BLaER1 (cell line): ENCODE results near the gene KRT86.
A peak's percentile ranks its signal among the peaks of the same experiment; 100 is the strongest.
"Not testable (repeated sequence)": the region's sequence is repeated elsewhere in the genome, so short reads cannot be mapped to it uniquely, and the experiment has no call there.

Experiments used
- H3K27ac ChIP-seq: shearing (Covaris generic); formaldehyde crosslinking; 2 replicates; pipeline ENCODE4 v1.8.1; 2022
- H3K27me3 ChIP-seq: shearing (Covaris generic); formaldehyde crosslinking; 2 replicates; pipeline ENCODE4 v1.8.1; 2022
- H3K36me3 ChIP-seq: shearing (Covaris generic); formaldehyde crosslinking; 2 replicates; pipeline ENCODE4 v1.8.1; 2022
- H3K4me1 ChIP-seq: shearing (Covaris generic); formaldehyde crosslinking; 2 replicates; pipeline ENCODE4 v1.8.1; 2022
- H3K4me2 ChIP-seq: shearing (Covaris generic); formaldehyde crosslinking; 2 replicates; pipeline ENCODE4 v1.8.1; 2022
- H3K4me3 ChIP-seq: shearing (Covaris generic); formaldehyde crosslinking; 2 replicates; pipeline ENCODE4 v1.8.1; 2022
- H3K9ac ChIP-seq: shearing (Covaris generic); formaldehyde crosslinking; 2 replicates; pipeline ENCODE4 v1.8.1; 2022
- H3K9me3 ChIP-seq: shearing (Covaris generic); formaldehyde crosslinking; 2 replicates; pipeline ENCODE4 v1.8.1; 2022
- H4K20me1 ChIP-seq: shearing (Covaris generic); formaldehyde crosslinking; 2 replicates; pipeline ENCODE4 v1.8.1; 2022
- Cebpa-rat ChIP-seq: shearing (Covaris generic); IDR thresholded peaks from 2 replicates; pipeline ENCODE4 v1.8.1; 2022

The KRT86 gene

DNA sequence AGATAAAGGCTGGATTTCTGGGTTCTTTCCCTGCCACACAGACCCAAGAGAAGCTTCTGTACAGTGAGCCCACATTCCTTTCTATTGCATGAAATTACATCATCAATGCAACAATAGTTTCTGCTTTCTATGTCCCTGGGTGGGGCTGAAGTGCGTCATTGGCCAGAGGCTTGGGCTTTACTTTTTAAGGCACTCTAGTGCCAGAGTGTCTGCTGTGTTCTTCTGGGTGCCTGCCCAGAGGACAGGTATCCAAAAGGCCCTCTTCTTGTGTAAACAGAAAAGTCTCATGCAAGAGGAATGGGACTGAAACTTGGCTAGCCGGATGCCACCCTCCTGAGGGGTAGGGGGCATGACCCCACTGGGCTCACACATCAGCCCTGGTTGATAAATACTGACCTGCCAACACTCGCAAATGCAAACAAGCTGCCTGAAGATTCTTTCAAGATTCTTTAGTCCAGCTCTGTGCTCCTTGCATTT is 5.9 kb downstream of the KRT86 start:
- Histone ChIP-seq H3K9ac (no peak overlapping the region), H3K27ac (no peak overlapping the region), H3K36me3 (no peaks in the 10 kb centered on the region), H3K9me3 (no peaks in the 10 kb centered on the region), H3K4me3 (no peak overlapping the region), H3K4me1 (peaks cover 6% of the 10 kb centered on the region), H4K20me1 (no peaks in the 10 kb centered on the region), H3K27me3 (peaks cover 3% of the 10 kb centered on the region), H3K4me2 (no peak overlapping the region)
- no peak for TF ChIP-seq Cebpa-rat

DNA sequence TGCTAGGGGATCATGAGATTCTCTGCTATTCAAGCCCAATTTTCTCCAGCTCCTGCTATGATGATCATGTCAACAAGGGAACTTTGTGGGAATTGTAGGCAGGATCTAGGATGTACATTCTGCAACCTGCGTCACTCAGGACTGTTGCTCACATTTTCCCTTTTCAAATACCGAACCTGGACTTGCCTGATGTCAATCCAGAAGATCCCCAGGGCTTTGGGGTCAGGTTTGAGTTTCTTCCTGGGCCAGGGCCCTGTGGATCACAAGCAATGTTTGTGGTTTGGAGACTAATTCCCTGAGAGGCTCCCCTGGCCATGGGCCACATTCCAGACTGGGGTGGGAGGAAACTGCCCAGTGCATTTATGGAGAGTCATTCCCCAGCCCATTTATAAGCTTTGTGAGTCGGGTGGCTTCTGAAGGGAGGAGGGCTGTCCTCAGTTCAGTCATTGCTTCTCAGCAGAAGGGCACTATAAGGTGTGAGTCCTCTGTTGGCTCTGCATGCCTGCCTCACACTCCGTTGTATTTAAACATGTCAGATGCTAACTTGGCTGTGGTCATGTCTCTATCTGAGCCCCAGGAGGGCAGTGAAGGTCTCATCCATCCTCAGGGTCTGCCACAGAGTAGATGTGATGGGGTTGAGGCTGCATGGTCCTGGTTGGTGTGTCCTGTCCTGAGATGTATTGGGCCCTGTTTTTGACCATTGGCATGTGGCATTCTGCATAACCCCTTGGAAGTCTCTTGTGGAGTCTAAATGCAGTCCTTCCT is 6.5 kb downstream of the KRT86 start:
- no peaks in the 10 kb centered on the region for H3K9me3 ChIP-seq
- TF ChIP-seq Cebpa-rat = no peak
- no peaks in the 10 kb centered on the region for H4K20me1 ChIP-seq
- H3K27me3 ChIP-seq = peaks cover 3% of the 10 kb centered on the region
- no peak overlapping the region for H3K27ac ChIP-seq
- 0 out of 2 replicates have a peak overlapping the region, but pooled peaks have one; percentile 5 for H3K4me2 ChIP-seq
- no peaks in the 10 kb centered on the region for H3K36me3 ChIP-seq
- peaks cover 6% of the 10 kb centered on the region for H3K4me1 ChIP-seq
- no peak overlapping the region for H3K9ac ChIP-seq
- no peak overlapping the region for H3K4me3 ChIP-seq

DNA sequence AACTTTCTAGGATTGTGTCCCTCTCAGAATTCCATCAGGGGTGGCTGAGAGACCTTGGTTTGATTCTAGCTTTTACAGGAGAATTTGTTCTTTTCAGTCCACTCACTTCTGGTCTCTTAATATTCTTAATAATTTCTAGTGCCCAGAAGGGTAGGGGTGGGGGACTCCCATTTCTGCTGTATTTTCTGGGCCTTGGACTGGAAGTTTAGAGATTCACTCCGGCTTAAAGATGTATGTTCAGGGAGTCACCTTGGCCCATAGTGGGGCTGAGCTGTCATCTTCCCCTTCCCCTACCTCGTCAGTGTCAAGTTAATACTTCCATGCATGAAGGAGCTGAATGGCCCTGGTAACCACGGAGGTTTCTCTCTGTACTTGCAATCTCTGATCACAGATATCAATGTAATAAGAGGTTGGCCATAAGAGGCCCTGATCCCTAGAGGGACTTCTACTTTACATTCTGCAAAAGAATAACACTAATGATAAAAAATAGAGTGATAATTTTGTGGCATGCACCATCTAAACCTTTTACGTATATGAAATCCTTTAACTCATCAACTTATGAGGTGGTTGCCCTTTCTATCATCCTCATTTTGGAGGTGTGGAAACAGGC is 10.2 kb downstream of the KRT86 start:
- Histone ChIP-seq H3K36me3 (no peaks in the 10 kb centered on the region), H3K27me3 (no peaks in the 10 kb centered on the region), H3K4me2 (no peak overlapping the region), H3K4me3 (no peak overlapping the region), H3K9me3 (no peaks in the 10 kb centered on the region), H3K27ac (no peak overlapping the region), H3K9ac (no peak overlapping the region), H4K20me1 (no peaks in the 10 kb centered on the region), H3K4me1 (peaks cover 17% of the 10 kb centered on the region)
- no peak for TF ChIP-seq Cebpa-rat

DNA sequence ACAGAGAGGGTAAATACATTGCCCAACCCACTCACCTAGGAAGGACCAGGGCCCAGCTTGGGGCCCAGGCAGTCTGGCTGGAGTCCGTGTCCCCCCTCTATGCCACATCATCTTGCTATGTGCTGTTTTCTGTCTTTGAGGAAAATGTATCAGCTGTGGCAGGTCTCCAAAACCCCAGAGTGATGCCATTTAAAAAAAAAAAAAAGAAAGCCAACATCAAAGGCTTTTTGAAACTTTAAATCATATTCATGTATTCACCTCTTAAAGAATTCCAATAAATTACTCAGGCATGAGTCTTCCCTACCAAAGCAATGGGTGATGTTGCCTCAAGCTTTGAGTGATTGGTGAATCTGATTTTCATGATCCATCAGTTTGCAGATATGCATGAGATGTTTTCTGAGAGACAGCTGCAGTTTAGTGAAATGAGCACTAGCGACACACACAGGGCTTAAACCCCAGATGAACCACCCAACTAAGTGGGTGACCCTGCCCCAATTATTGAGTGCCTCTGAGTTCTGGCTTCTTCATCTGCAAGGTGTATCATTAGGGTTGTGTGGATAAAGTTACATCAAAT is 10.8 kb downstream of the KRT86 start:
- Histone ChIP-seq H3K27ac (no peak overlapping the region), H3K9me3 (no peaks in the 10 kb centered on the region), H3K36me3 (no peaks in the 10 kb centered on the region), H3K4me2 (no peak overlapping the region), H3K27me3 (no peaks in the 10 kb centered on the region), H3K4me3 (no peak overlapping the region), H3K9ac (no peak overlapping the region), H4K20me1 (no peaks in the 10 kb centered on the region), H3K4me1 (peaks cover 17% of the 10 kb centered on the region)
- no peak for TF ChIP-seq Cebpa-rat

DNA sequence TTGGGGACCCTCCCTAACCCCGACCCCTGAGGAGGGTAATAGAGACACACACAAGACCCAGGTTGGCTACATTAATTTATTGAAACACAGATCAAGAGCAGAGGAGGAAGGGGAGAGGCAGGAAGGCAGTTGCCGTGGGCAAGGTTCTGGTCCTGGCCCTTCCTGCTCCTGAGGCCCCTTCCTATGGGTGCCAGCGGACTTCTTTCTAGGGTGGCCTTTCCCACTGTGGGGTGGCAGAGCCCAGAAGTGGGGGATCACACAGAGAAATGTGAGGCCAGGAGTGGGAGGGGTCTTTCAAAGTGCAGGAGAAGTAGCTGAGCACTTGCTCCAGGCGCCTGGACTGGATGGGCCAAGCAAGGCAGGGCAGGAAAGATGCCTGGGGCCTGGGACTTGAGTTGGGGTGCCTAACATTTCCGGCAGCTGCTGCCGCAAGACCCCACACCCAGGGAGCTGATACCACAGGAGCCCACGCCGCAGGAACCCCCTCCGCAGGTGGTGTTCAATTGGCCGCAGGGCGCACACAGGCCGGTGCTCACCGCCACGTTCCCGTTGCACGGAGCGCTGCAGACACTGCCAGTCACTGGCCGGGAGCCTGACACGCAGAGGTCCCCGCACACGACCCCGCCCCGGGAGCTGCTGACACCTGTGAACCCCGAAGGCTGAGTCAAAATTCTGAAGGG is 11.5 kb downstream of the KRT86 start:
- no peak overlapping the region for H3K4me2 ChIP-seq
- H3K36me3 ChIP-seq = no peaks in the 10 kb centered on the region
- H3K4me1 ChIP-seq = peaks cover 13% of the 10 kb centered on the region
- no peak for TF ChIP-seq Cebpa-rat
- H4K20me1 ChIP-seq = no peaks in the 10 kb centered on the region
- no peak overlapping the region for H3K27ac ChIP-seq
- no peak overlapping the region for H3K9ac ChIP-seq
- no peaks in the 10 kb centered on the region for H3K9me3 ChIP-seq
- H3K4me3 ChIP-seq = no peak overlapping the region
- H3K27me3 ChIP-seq = no peaks in the 10 kb centered on the region

DNA sequence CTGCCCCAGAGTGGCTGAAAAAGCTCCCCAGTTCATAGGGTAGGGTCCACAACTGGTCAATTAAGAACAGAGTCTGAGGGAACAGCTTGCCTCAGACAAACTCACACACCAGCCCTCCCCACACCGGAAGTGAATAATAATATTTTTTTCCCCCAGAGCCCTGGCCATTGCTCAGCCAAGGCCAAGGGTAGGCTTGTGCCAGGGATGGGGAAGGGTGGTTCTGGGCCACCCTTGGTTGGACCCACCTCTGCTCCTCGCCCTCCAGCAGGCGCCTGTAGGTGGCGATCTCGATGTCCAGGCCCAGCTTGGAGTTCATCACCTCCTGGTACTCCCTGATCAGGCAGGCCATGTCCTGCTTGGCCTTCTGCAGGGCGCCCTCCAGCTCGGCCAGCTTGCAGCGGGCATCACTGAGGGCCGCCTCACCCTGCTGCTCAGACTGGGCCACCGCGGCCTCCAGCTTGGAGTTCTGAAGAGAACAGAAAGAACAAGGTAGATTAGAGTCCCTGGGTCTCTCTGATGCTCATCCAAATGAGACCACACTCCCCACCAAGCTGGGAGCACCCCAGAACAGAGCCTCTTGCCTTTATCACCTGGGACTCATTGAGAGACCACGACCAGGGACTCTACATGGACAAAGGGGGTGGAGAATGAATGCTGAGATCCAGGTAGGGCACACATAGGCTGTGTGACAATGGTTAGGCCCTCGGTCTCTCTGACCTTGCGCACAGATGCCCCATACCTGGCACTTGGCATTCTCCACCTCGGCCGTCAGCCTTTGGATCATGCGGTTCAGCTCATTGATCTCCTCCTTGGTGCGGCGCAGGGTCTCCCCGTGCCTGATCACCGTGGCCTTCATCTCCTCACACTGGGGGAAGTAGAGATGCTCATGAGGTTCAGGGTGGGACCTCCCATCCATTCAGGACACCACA is 12.7 kb downstream of the KRT86 start:
- H3K36me3 ChIP-seq, H3K27me3 ChIP-seq, H3K9me3 ChIP-seq, H4K20me1 ChIP-seq, H3K9ac ChIP-seq, H3K4me2 ChIP-seq, H3K4me3 ChIP-seq, H3K27ac ChIP-seq: not testable (repeated sequence)
- peaks cover 10% of the 10 kb centered on the region for H3K4me1 ChIP-seq

DNA sequence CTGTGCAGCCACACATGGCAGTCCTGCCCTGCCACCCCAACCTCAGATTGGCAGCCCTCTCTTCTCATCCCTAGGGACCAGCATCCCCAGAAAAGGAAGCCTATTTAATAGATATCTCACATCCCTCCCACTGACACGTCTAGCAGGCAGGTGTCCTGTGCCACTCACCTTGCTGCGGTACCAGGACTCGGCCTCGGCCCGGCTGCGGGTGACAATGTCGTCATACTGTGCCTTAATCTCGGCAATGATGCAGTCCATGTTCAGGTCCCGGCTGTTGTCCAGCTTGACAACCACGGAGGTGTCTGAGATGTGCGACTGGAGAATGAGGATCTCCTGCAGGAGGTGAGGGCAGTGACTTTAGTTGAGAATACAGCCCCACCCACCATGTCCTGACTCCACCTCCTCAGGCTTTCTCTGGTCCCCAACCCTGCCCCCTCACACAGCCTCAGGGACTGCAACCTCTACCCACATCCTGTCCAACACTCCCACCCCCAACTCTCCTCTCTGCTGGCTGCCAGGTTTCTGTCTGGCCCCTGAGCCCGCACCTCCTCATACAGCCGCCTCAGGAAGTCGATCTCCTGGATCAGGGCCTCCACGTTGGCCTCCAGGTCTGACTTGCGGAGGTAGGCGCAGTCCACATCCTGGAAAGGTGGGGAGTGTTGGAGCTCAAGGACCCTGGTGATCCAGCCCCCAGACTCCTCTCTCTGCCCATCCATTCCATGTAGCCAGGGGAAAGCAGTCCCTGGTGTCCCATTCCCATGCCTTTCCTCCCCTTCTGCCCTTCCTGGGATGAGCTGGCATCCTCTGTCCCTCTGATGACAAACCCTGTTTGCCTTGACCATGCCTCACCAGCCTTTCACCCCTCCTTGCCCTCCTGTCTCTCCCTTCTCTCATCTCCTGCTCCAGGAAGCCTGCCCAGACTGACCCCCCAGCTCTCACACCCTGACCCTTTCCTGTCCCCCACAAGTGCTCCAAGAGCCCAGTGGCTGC is 13.7 kb downstream of the KRT86 start:
- not testable (repeated sequence) for H3K4me3 ChIP-seq, H3K36me3 ChIP-seq, H4K20me1 ChIP-seq, H3K27ac ChIP-seq, H3K27me3 ChIP-seq, H3K9me3 ChIP-seq, H3K9ac ChIP-seq
- Histone ChIP-seq H3K4me1 (peaks cover 10% of the 10 kb centered on the region), H3K4me2 (peak overlapping the region; percentile 59)

DNA sequence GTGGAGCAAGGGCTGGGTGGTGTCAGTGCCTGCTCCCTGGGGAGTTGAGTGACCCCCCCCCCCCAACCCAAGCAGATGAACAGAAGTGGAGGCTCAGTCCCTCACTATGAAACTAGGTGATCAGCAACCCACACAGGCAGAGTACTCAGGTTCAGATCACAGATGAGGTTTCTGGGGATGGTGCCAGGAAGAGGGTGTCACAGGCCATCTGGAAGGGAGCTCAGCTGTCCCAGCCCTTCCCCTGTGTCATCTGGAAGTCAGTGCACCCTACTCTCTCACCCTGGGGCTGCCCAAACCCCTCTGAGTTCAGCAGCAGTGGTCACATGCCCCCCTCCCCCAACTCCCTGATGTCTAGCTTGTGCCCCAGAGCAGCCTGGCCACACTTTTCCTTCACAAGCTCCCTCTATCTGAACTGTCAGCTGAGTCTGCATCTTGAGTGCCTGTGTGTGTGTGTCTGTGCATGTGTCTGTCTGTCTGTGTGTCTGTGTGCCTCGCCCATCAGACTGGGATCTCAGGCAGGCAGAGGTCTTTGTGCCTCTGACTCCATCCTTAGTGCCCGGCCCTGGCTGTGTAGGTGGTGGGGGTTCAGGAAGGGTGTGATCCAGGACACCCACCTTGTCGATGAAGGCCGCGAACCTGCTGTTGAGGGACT is 16.2 kb downstream of the KRT86 start:
- not testable (repeated sequence) for H3K27ac ChIP-seq, H3K36me3 ChIP-seq, H3K4me2 ChIP-seq, H3K9me3 ChIP-seq, H3K9ac ChIP-seq, H3K27me3 ChIP-seq, H4K20me1 ChIP-seq, H3K4me3 ChIP-seq
- peaks cover 10% of the 10 kb centered on the region for H3K4me1 ChIP-seq
